Measurements from ENCODE around the gene EMILIN2.
"Not testable (repeated sequence)": the region's sequence is repeated elsewhere in the genome, so short reads cannot be mapped to it uniquely, and the experiment has no call there.

EMILIN2 gene

GRCh38 chr18:2902327-2902726, 55.5 kb downstream of the EMILIN2 start:
- DNase-seq: no peak

- no peak for DNase-seq
Measured at GRCh38 chr18:2903006-2903405, 56.2 kb downstream of the EMILIN2 start.

- peak; percentile 51 for DNase-seq
Measured at GRCh38 chr18:2905854-2906703, 59.3 kb downstream of the EMILIN2 start.

- peak; percentile 35 for DNase-seq
Measured at GRCh38 chr18:2906704-2907549, 60.1 kb downstream of the EMILIN2 start.

- DNase-seq: no peak
Measured at GRCh38 chr18:2907550-2908135, 60.8 kb downstream of the EMILIN2 start.

GRCh38 chr18:2908166-2908945, 61.5 kb downstream of the EMILIN2 start:
- no peak for DNase-seq

- DNase-seq: no peak
Measured at GRCh38 chr18:2908946-2909335, 62.1 kb downstream of the EMILIN2 start.

- no peak for DNase-seq
Measured at GRCh38 chr18:2909431-2910140, 62.8 kb downstream of the EMILIN2 start.

- no peak for DNase-seq
Measured at GRCh38 chr18:2910261-2910660, 63.5 kb downstream of the EMILIN2 start.

- DNase-seq: no peak
Measured at GRCh38 chr18:2910751-2911425, 64.1 kb downstream of the EMILIN2 start.

- no peak for DNase-seq
Measured at GRCh38 chr18:2911533-2911932, 64.7 kb downstream of the EMILIN2 start.

- no peak for DNase-seq
Measured at GRCh38 chr18:2912357-2913299, 65.8 kb downstream of the EMILIN2 start.

- DNase-seq: no peak
Measured at GRCh38 chr18:2913398-2914005, 66.7 kb downstream of the EMILIN2 start.

GRCh38 chr18:2914185-2914880, 67.5 kb downstream of the EMILIN2 start:
- DNase-seq: no peak

- no peak for DNase-seq
Measured at GRCh38 chr18:2914881-2915240, 68.1 kb downstream of the EMILIN2 start.

- not testable (repeated sequence) for DNase-seq
Measured at GRCh38 chr18:2915486-2915885, 68.7 kb downstream of the EMILIN2 start.

- no peak for DNase-seq
Measured at GRCh38 chr18:2916184-2916583, 69.4 kb downstream of the EMILIN2 start.

- DNase-seq: no peak
Measured at GRCh38 chr18:2917259-2918047, 70.6 kb downstream of the EMILIN2 start.
